ENCODE results near the gene ST6GALNAC2.

The ST6GALNAC2 gene

DNA sequence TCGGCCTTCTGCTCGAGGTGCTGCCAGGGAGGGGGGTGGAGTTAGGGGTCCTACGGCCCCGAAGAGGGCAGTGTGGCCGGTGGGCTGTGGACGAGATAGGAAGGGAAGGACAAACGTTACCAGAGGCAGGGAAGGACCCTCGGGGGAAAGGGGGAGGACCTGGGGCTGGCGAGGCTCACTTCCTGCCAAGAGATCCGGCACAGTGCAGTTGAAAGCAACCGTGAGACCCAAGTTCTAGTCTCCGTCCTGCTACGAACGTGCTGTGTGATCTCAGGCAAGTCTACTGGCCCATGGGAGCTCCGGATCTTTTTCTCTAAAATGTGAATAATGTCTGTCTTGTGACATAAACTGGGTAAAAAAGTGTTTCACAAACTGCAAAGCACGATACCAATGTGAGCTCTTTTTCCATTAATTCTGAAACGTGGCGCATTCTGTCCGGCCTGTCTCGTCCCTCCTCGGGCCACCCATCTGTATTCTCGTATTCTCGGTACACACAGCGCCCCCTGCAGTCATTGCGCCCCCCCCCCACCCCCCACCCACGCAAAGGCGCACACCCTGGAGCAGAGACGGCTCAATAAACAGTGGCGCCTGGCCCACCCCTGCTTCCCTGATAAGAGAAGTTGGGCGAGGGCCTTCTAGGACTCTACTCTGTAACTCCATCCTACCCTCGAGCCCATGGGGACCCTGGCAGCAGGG, 57.0 kb downstream of the ST6GALNAC2 start:
- H3K9me3 ChIP-seq (ENCODE audit: control insufficient read depth, insufficient read depth, low read depth, low read length): no peaks in the 10 kb centered on the region
- CTCF ChIA-PET: interaction anchor here (0.6 to 2.4 kb wide), 17 partner anchors 11 to 225 kb away, joined by 3 to 21 read pairs (median 4); partner anchors contain the start of gene PRCD
- no peaks in the 10 kb centered on the region for H3K36me3 ChIP-seq (ENCODE audit: control insufficient read depth in 2 of 2, insufficient read depth in 1 of 2, low read length in 2 of 2)
- TF ChIP-seq, protein P1, sequence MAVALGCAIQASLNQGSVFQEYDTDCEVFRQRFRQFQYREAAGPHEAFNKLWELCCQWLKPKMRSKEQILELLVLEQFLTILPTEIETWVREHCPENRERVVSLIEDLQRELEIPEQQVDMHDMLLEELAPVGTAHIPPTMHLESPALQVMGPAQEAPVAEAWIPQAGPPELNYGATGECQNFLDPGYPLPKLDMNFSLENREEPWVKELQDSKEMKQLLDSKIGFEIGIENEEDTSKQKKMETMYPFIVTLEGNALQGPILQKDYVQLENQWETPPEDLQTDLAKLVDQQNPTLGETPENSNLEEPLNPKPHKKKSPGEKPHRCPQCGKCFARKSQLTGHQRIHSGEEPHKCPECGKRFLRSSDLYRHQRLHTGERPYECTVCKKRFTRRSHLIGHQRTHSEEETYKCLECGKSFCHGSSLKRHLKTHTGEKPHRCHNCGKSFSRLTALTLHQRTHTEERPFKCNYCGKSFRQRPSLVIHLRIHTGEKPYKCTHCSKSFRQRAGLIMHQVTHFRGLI (tag by site-specific recombination; IDR thresholded peaks at IDR 0.05): 0 out of 2 replicates have a peak, but pooled peaks have one; percentile 39
- TF ChIP-seq EGR2 (tag by site-specific recombination; IDR thresholded peaks at IDR 0.05; ENCODE audit: low read depth) (peak; percentile 90), ZIC2 (tag by site-specific recombination; IDR thresholded peaks at IDR 0.05) (0 out of 2 replicates have a peak, but pooled peaks have one; percentile 17), ZFHX2 (tag by site-specific recombination; conservative IDR thresholded peaks at IDR 0.05) (peak; percentile 78), TCF7L2 (IDR thresholded peaks at IDR 0.05; ENCODE audit: borderline replicate concordance, low read depth, low read length) (no peak)
- TF ChIP-seq, protein P2, sequence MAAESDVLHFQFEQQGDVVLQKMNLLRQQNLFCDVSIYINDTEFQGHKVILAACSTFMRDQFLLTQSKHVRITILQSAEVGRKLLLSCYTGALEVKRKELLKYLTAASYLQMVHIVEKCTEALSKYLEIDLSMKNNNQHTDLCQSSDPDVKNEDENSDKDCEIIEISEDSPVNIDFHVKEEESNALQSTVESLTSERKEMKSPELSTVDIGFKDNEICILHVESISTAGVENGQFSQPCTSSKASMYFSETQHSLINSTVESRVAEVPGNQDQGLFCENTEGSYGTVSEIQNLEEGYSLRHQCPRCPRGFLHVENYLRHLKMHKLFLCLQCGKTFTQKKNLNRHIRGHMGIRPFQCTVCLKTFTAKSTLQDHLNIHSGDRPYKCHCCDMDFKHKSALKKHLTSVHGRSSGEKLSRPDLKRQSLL (tag by site-specific recombination; IDR thresholded peaks at IDR 0.05): peak; percentile 20; the same call in 1 of the 2 replicates
- peak overlapping the region; percentile 71 for H3K27ac ChIP-seq (ENCODE audit: extremely low read depth, low read depth, low read length)
- H3K4me3 ChIP-seq (ENCODE audit: low read depth, low read length): no peak overlapping the region
- peaks cover 19% of the 10 kb centered on the region for H3K4me1 ChIP-seq (ENCODE audit: control insufficient read depth, insufficient read depth, low read length)
- POLR2A ChIA-PET: interaction anchor here (0.5 to 2.0 kb wide), 5 partner anchors 14 to 503 kb away, joined by 3 to 6 read pairs (median 4); no protein-coding TSS in a partner anchor

DNA sequence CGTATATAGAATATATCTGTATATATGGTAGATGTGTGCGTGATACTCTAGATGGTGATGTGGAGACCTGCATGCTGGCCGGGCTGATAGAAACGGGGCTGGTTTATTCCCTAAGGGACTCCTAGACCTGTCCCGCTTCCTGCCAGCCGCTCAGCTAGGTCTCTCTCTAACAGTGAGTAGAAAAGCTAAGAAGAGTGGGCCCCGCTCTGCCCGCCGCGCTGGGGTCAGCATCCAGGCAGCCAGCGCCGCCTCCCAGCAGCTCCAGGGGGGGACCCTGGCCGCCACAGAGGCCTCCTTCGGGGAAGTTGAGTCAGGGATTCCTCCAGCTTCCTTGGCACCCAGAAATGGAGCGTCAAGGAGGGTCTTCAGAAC, 57.5 kb downstream of the ST6GALNAC2 start:
- H3K27ac ChIP-seq (ENCODE audit: extremely low read depth, low read depth, low read length): no peak overlapping the region
- H3K4me1 ChIP-seq (ENCODE audit: control insufficient read depth, insufficient read depth, low read length): peaks cover 17% of the 10 kb centered on the region
- TF ChIP-seq ZFP69B (tag by site-specific recombination; IDR thresholded peaks at IDR 0.05) (0 out of 2 replicates have a peak, but pooled peaks have one; percentile 45), MZF1 (tag by site-specific recombination; IDR thresholded peaks at IDR 0.05; ENCODE audit: borderline replicate concordance) (no peak)
- no peak overlapping the region for H3K4me3 ChIP-seq (ENCODE audit: low read depth, low read length)
- no peaks in the 10 kb centered on the region for H3K9me3 ChIP-seq (ENCODE audit: control insufficient read depth, insufficient read depth, low read depth, low read length)
- no peaks in the 10 kb centered on the region for H3K36me3 ChIP-seq (ENCODE audit: control insufficient read depth in 2 of 2, insufficient read depth in 1 of 2, low read length in 2 of 2)
- ChIA-PET POLR2A (interaction anchor here (0.6 to 2.0 kb wide), 6 partner anchors 13 to 502 kb away, joined by 3 to 5 read pairs (median 3); no protein-coding TSS in a partner anchor), CTCF (interaction anchor here (0.6 to 2.4 kb wide), 15 partner anchors 11 to 224 kb away, joined by 3 to 21 read pairs (median 4); partner anchors contain the start of gene PRCD)

DNA sequence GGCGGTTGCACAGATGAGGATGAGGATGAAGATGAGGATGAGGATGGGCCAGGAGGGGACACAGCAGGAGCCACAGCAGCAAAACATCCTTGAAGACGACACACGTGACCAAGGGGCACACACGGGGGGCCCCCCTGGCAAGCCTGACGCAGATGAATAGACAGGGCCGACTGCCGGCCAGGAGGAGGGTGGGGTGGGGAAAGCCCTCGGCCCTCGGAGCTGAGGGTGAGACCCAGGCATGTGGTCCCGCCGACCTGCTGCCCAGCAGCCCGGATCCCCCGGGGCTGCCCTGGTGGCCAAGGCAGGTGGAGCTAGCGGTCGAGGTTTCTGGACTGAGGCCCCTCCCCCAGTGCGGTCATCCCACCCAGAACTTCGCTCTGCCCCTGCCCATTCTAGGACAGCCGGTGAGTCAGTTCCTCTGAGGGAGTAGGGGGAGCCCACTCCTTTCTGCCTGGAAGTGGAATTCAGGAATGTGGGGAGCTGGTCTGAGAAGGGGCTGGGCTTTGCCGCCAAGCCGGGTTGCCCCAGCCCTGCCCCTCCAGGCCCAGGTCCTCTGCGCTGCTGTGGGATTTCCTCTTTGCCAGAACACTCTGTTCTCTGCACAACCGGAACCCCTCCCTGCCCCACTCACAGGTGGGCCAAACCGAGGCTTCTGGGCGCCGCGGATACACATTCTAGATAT, 58.1 kb downstream of the ST6GALNAC2 start:
- CTCF ChIA-PET: interaction anchor here (0.6 to 2.4 kb wide), 11 partner anchors 12 to 224 kb away, joined by 3 to 21 read pairs (median 5); partner anchors contain the start of gene PRCD
- H3K4me3 ChIP-seq (ENCODE audit: low read depth, low read length): no peak overlapping the region
- TF ChIP-seq ZNF776 (tag by site-specific recombination; IDR thresholded peaks at IDR 0.05; ENCODE audit: borderline replicate concordance): no peak
- TF ChIP-seq GLIS2 (tag by site-specific recombination; IDR thresholded peaks at IDR 0.05): peak; percentile 78
- peak; percentile 33 for TF ChIP-seq SP2 (tag by site-specific recombination; IDR thresholded peaks at IDR 0.05)
- TF ChIP-seq ZNF510 (tag by site-specific recombination; IDR thresholded peaks at IDR 0.05; ENCODE audit: insufficient replicate concordance): no peak
- TF ChIP-seq, protein P3, sequence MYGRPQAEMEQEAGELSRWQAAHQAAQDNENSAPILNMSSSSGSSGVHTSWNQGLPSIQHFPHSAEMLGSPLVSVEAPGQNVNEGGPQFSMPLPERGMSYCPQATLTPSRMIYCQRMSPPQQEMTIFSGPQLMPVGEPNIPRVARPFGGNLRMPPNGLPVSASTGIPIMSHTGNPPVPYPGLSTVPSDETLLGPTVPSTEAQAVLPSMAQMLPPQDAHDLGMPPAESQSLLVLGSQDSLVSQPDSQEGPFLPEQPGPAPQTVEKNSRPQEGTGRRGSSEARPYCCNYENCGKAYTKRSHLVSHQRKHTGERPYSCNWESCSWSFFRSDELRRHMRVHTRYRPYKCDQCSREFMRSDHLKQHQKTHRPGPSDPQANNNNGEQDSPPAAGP (tag by site-specific recombination; IDR thresholded peaks at IDR 0.05): no peak
- TF ChIP-seq, protein P4, sequence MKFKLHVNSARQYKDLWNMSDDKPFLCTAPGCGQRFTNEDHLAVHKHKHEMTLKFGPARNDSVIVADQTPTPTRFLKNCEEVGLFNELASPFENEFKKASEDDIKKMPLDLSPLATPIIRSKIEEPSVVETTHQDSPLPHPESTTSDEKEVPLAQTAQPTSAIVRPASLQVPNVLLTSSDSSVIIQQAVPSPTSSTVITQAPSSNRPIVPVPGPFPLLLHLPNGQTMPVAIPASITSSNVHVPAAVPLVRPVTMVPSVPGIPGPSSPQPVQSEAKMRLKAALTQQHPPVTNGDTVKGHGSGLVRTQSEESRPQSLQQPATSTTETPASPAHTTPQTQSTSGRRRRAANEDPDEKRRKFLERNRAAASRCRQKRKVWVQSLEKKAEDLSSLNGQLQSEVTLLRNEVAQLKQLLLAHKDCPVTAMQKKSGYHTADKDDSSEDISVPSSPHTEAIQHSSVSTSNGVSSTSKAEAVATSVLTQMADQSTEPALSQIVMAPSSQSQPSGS (tag by site-specific recombination; IDR thresholded peaks at IDR 0.05; ENCODE audit: low read depth): no peak
- peak; percentile 40 for TF ChIP-seq ZFHX2 (tag by site-specific recombination; conservative IDR thresholded peaks at IDR 0.05)
- no peak for TF ChIP-seq ZBTB20 (tag by site-specific recombination; IDR thresholded peaks at IDR 0.05)
- no peak for TF ChIP-seq ZNF404 (tag by site-specific recombination; IDR thresholded peaks at IDR 0.05)
- TF ChIP-seq ZEB2 (tag by site-specific recombination; IDR thresholded peaks at IDR 0.05): no peak
- TF ChIP-seq, protein P2 (tag by site-specific recombination; IDR thresholded peaks at IDR 0.05): no peak
- TF ChIP-seq, protein P5, sequence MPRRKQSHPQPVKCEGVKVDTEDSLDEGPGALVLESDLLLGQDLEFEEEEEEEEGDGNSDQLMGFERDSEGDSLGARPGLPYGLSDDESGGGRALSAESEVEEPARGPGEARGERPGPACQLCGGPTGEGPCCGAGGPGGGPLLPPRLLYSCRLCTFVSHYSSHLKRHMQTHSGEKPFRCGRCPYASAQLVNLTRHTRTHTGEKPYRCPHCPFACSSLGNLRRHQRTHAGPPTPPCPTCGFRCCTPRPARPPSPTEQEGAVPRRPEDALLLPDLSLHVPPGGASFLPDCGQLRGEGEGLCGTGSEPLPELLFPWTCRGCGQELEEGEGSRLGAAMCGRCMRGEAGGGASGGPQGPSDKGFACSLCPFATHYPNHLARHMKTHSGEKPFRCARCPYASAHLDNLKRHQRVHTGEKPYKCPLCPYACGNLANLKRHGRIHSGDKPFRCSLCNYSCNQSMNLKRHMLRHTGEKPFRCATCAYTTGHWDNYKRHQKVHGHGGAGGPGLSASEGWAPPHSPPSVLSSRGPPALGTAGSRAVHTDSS (tag by site-specific recombination; IDR thresholded peaks at IDR 0.05): peak; percentile 91
- no peak for TF ChIP-seq ZNF423 (tag by site-specific recombination; IDR thresholded peaks at IDR 0.05)
- TF ChIP-seq ZNF416 (tag by site-specific recombination; IDR thresholded peaks at IDR 0.05): no peak

More for the DNA sequence above, 58.1 kb downstream of the ST6GALNAC2 start:
- H3K9me3 ChIP-seq (ENCODE audit: control insufficient read depth, insufficient read depth, low read depth, low read length): no peaks in the 10 kb centered on the region
- no peaks in the 10 kb centered on the region for H3K36me3 ChIP-seq (ENCODE audit: control insufficient read depth in 2 of 2, insufficient read depth in 1 of 2, low read length in 2 of 2)
- no peak overlapping the region for H3K27ac ChIP-seq (ENCODE audit: extremely low read depth, low read depth, low read length)
- POLR2A ChIA-PET: interaction anchor here (0.6 to 2.0 kb wide), 4 partner anchors 13 to 157 kb away, joined by 3 to 5 read pairs (median 3); no protein-coding TSS in a partner anchor
- H3K4me1 ChIP-seq (ENCODE audit: control insufficient read depth, insufficient read depth, low read length): peaks cover 16% of the 10 kb centered on the region
